Ectodermal cell (in vitro differentiated cells): ENCODE results near the gene TGM2.

Experiments used
- H3K27ac ChIP-seq: 2 replicates; pipeline ENCODE4 v1.7.0; 2013; ENCODE audit warnings: mild to moderate bottlenecking, low read depth, low read length; ENCODE audit not compliant: insufficient read depth, poor library complexity, severe bottlenecking
- H3K27me3 ChIP-seq: 2 replicates; pipeline ENCODE4 v1.7.0; 2013; ENCODE audit warnings: mild to moderate bottlenecking, low read length; ENCODE audit not compliant: insufficient read depth, control insufficient read depth, poor library complexity, severe bottlenecking
- H3K36me3 ChIP-seq: one replicate; pipeline ENCODE4 v1.7.0; 2013; ENCODE audit warnings: low read length; ENCODE audit not compliant: control insufficient read depth, insufficient read depth
- H3K4me1 ChIP-seq: one replicate; pipeline ENCODE4 v1.7.0; 2013; ENCODE audit warnings: low read length; ENCODE audit not compliant: control insufficient read depth, insufficient read depth
- H3K4me3 ChIP-seq: 2 replicates; pipeline ENCODE4 v1.7.0; 2013; ENCODE audit warnings: low read depth, low read length, control low read depth; ENCODE audit not compliant: insufficient read depth
- H3K9me3 ChIP-seq: 2 replicates; pipeline ENCODE4 v1.7.0; 2013; ENCODE audit warnings: mild to moderate bottlenecking, low read length, moderate library complexity; ENCODE audit not compliant: control insufficient read depth
- WGBS, 2 experiments: methylation state at CpG; one replicate each; pipeline ENCODE4 v1.1.7; 2013; ENCODE audit warnings: missing lambda C conversion rate in 2 of 2; 5-methylcytosine and 5-hydroxymethylcytosine counted together

TGM2 gene

DNA sequence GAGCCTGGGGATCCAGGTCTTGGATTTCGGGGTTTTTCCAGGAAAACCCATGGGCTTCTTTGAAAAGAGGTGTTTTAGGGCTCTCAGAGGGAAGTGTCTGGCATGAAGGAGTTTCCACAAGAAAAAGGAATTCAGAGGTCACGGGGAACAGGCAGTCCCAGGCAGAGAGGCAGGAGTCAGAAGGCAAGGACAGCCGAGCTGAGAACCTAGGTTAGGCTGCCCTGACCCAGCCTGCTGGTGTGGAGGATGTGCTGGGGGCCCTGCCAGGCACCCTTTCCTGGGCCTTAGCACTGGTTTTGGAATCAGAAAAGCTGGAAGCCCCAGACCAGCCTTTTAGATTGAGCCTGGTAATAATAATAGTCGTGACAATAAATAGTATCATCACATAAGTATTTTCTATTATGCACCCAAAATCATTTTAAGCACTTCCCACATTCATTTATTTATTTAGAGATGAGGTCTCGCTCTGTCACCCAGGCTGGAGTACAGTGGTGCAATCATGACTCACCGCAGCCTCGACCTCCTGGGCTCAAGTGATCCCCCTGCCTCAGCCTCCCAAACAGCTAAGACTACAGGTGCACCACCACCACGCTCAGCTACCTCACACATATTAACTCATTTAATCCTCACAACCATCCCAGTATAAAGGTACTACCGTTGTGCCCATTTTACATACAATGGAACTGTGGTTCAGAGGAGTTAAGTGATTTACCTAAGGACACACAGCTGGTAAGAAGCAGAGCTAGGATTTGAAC is 19.9 kb downstream of the TGM2 start:
- Histone ChIP-seq H3K27me3 (no peaks in the 10 kb centered on the region), H3K27ac (no peak overlapping the region)
- WGBS, 2 experiments = 92 to 93% methylated on average over 9 of the region's 9 CpGs

DNA sequence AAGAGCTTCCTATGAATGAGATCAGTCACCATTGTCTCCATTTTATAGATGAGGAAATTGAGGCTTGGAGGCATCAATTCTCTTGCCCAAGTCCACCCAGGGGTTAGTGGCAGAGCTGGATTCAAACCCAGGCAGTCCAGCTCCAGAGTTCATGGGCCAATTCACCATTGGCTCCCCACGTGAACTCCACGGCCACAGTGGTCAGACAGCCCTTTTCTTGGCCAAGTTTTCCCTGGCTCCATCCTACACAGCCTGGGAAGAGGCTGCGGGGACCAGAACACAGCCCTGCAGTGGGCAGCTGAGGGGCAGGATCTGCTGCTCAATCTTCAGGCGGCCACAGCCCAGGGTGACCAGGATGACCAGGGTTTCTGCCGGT is 20.5 kb downstream of the TGM2 start:
- Histone ChIP-seq H3K27ac (no peak overlapping the region), H3K4me1 (peaks cover 20% of the 10 kb centered on the region)
- 92 to 94% methylated on average over 5 of the region's 5 CpGs for WGBS, 2 experiments

More for the DNA sequence above, 19.9 kb downstream of the TGM2 start:
- no peak overlapping the region for H3K4me3 ChIP-seq
- H3K36me3 ChIP-seq = no peaks in the 10 kb centered on the region
- H3K9me3 ChIP-seq = no peaks in the 10 kb centered on the region
- H3K4me1 ChIP-seq = peaks cover 20% of the 10 kb centered on the region

DNA sequence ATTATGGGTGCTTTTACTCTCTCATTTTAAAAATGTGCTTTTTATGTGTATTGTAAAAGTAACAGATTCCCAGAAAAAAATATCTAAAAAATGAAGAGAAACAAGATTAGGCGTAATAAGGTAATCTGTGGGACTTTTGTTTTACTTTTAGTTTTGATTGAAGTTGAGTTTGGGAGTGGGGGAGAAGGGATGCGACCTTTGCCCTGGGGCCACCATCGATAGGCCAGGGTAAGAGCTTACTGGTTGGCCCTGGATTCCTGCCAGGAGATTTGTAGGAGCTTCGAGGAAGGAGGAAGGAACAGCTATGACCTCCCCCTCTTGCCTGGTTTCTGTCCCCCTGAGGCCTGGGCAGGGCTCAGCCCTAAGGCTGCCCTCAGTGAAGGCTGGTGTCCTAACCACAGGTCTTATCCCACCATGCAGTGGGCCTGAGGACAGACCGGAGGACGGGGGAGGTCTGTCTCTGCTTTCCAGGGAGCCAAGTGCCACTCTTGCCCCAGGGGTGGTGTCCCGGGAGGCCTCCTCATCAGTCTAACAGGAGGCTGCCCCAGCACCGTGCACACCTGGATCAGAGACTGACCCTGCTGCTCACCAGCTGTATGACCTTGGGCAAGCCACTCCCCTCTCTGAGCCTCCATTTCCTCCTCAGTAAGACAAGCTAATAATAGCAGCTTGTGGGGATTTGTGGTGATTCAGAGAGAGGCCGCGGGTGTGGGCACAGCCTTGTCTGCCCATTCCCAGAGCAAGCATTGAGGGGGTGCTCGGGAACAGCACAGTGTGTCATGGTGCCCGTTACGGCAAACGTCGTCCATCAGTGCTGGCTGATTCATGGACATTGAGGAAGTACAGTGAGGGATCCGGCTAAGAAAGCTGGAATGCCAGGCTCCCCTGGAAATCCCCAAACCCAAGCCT is 21.2 kb downstream of the TGM2 start:
- Histone ChIP-seq H3K36me3 (no peaks in the 10 kb centered on the region), H3K9me3 (no peaks in the 10 kb centered on the region), H3K4me1 (peaks cover 20% of the 10 kb centered on the region), H3K27ac (no peak overlapping the region), H3K4me3 (no peak overlapping the region), H3K27me3 (no peaks in the 10 kb centered on the region)
- 83 to 85% methylated on average over 16 of the region's 16 CpGs for WGBS, 2 experiments

More for the DNA sequence above, 20.5 kb downstream of the TGM2 start:
- H3K27me3 ChIP-seq = no peaks in the 10 kb centered on the region
- H3K4me3 ChIP-seq = no peak overlapping the region
- H3K36me3 ChIP-seq = no peaks in the 10 kb centered on the region
- no peaks in the 10 kb centered on the region for H3K9me3 ChIP-seq

DNA sequence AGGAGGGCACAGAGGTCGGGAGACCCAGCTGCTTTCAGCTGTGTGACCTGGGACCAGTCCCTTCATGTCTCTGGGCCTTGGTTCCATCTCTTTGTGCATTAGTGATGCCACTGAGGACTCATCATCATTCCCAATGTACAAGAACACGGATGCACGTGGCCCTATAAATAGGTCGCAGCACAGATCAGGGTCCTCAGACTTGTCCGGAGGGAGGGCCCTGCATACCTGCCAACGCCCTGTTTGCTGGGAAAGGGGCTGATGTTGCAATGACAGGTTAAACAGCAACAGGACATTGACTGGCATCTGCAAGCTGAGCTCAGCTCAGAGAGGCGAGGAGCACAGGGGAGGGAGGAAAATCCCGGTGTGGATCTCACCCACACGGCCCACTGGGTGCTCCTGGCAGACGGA is 21.8 kb downstream of the TGM2 start:
- Histone ChIP-seq H3K36me3 (no peaks in the 10 kb centered on the region), H3K27ac (no peak overlapping the region), H3K4me1 (peaks cover 20% of the 10 kb centered on the region), H3K9me3 (no peaks in the 10 kb centered on the region), H3K4me3 (no peak overlapping the region), H3K27me3 (no peaks in the 10 kb centered on the region)
- 75 to 76% methylated on average over 9 to 10 of the region's 10 CpGs for WGBS, 2 experiments

DNA sequence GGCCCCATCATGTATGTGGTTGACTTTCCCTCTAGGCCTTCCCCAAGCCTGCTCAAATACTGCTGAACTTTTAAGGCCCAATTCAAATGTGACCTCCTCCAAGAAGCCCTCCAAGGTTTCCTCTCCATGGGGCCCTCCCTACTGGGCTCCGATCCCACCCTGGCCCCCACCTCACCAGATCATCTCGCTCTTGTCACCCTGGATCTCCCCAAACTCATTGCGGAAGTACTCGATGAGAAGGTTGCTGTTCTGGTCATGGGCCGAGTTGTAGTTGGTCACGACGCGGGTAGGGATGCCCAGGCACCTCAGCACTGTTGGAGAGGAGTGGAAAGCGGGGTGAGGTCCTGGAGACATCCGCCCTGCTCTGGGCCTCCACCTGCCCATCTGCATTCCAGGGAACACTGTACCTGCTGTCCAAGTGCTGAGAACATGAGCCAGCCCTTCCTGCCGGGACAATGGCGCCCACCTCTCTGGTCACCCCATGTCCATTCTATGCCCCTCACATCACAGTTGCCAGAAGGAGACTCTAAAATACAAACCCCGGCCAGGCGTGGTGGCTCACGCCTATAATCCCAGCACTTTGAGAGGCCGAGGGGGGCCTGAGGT is 23.1 kb downstream of the TGM2 start:
- WGBS, 2 experiments = 94 to 97% methylated on average over 16 of the region's 16 CpGs
- Histone ChIP-seq H3K27ac (no peak overlapping the region), H3K36me3 (no peaks in the 10 kb centered on the region)

DNA sequence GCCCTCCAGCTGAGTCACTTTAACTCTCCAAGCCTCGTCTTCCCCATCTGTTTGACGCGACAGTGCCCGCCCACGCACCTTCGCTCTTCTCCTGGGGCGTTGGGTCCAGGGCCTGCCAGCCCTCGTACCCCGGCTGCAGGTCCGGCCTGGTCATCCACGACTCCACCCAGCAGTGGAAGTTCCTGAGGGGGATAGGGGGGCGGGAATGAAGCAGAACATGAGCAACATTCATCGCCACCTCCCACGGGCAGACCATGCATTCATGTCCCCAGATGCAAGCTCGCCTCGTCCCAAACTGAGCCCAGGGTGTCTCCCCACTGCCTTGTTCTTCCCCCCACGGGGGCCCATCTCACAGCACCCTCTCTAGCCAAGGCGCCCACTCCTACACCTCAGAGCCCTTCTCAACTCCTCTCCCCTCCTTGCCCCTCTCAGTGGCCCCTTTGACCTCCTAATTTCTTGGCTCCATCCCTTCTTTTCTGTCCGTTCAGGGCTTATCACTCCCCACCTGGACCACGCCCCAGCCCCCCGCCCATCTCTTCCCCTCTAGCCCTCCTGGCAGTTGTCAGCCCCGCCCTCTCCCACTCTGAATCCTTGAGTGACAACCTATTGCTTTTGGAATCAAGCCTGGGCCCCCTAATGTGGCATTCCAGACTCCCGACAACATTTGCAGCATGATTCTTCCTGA is 23.7 kb downstream of the TGM2 start:
- no peaks in the 10 kb centered on the region for H3K27me3 ChIP-seq
- no peaks in the 10 kb centered on the region for H3K9me3 ChIP-seq
- peaks cover 20% of the 10 kb centered on the region for H3K4me1 ChIP-seq
- no peak overlapping the region for H3K4me3 ChIP-seq
- no peak overlapping the region for H3K27ac ChIP-seq
- H3K36me3 ChIP-seq = no peaks in the 10 kb centered on the region
- 77 to 79% methylated on average over 23 of the region's 23 CpGs for WGBS, 2 experiments

More for the DNA sequence above, 23.1 kb downstream of the TGM2 start:
- no peak overlapping the region for H3K4me3 ChIP-seq
- peaks cover 20% of the 10 kb centered on the region for H3K4me1 ChIP-seq
- H3K9me3 ChIP-seq = no peaks in the 10 kb centered on the region
- no peaks in the 10 kb centered on the region for H3K27me3 ChIP-seq

DNA sequence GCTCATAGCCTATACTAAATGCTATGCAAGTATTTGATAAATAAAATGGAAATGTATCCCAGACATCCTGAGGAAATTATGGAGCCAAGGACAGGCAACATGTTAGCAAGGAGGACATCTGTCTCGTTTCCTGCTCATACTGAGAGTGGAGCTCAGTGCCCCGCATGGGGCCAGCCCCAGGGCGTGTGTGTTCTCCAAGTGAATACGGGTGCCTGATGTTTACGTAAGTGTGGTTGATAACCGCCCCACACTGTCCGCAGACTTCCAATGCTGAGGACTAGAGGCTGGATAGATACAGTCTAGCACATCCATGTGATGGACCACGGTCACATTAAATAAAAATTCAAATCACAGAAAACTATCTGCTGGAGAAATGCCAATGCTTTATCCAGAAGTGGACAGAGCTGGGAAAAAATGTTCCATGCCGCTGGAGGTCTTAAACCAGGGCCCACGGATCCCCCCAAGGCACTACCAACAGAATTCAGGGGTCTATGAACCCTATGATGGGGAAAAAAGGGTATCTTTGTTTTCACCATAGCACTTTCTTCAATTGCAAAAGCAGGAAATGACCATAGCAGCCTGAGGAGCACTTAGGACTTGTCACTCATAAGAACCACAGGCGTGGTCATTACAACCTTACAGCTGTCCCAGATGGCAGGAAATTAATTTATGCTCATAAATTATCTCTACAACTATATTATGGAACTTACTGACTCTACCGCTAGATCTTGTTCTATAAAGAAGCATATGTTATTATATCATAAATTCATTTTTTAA is 24.9 kb downstream of the TGM2 start:
- H3K27ac ChIP-seq = no peak overlapping the region
- peaks cover 20% of the 10 kb centered on the region for H3K4me1 ChIP-seq
- H3K27me3 ChIP-seq = no peaks in the 10 kb centered on the region
- H3K36me3 ChIP-seq = no peaks in the 10 kb centered on the region
- H3K4me3 ChIP-seq = no peak overlapping the region
- WGBS, 2 experiments = 83 to 88% methylated on average over 11 of the region's 12 CpGs
- no peaks in the 10 kb centered on the region for H3K9me3 ChIP-seq

DNA sequence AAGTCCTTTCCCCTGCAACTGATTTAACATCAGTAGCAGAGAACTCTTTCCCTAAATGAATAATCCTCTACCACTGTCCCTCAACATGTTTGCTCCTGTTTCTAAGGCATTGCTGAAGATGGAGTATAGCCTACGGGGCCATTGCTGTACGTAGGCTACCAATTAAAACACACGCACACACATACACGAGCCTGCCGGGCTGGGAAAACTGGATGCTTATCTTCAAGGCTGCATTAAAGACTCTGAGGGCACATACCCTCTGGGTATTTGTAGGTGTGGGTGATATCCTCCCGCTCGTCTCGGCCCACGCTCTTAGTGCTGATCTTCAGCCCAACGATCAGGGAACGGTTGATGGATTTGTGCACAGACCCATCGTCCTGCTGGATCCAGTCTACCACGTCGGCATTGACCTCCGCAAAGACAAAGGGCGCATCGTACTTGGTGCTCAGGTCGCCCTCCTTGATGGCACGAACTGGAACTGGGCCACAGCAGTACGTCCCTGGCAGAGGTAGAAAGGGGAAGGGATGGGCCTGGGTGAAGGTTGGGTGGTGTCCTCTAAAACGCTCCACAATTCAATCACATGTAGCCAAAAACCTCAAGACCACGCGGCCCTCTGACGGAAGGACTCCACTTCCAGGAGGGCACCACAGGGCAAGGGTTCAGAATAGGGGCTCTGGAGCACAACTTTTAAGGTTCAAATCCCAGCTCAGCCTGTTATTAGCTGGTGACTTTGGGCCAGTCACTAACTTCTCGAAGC is 25.7 kb downstream of the TGM2 start:
- Histone ChIP-seq H3K27ac (no peak overlapping the region), H3K27me3 (no peaks in the 10 kb centered on the region), H3K4me1 (peaks cover 14% of the 10 kb centered on the region), H3K36me3 (no peaks in the 10 kb centered on the region), H3K4me3 (no peak overlapping the region), H3K9me3 (no peaks in the 10 kb centered on the region)
- 95% methylated on average over 25 of the region's 25 CpGs for WGBS, 2 experiments
